SK-N-SH treated with all-trans-retinoic acid at 6 μM for 48 hours (cell line): ENCODE measurements around the gene ACTL7B.

Experiments
- ATAC-seq: fragments of 200-7000 bp; cut with Tn5 transposase; 3 replicates; pipeline ENCODE4 v1.9.1; 2020; ENCODE audit warnings: mild to moderate bottlenecking, moderate library complexity
- CREB5 ChIP-seq: fragments of 250-450 bp; sonication (Bioruptor Pico); IDR thresholded peaks from 2 replicates; pipeline ENCODE4 v1.5.1; 2020; ENCODE audit warnings: low read depth, mild to moderate bottlenecking, moderate library complexity
- CSDC2 ChIP-seq: fragments of 250-450 bp; sonication (Bioruptor Pico); IDR thresholded peaks from 2 replicates; pipeline ENCODE4 v1.5.0; 2020; ENCODE audit warnings: mild to moderate bottlenecking, moderate library complexity
- CSRNP3 ChIP-seq: fragments of 250-450 bp; sonication (Bioruptor Pico); IDR thresholded peaks from 2 replicates; pipeline ENCODE4 v1.5.1; 2021; ENCODE audit warnings: mild to moderate bottlenecking, moderate library complexity
- ESRRG ChIP-seq: fragments of 250-450 bp; sonication (Bioruptor Pico); IDR thresholded peaks from 2 replicates; pipeline ENCODE4 v1.6.1; 2021; ENCODE audit warnings: mild to moderate bottlenecking
- ISL1 ChIP-seq: fragments of 250-450 bp; sonication (Bioruptor Pico); IDR thresholded peaks from 2 replicates; pipeline ENCODE4 v2.1.2; 2022; ENCODE audit warnings: mild to moderate bottlenecking, moderate library complexity
- OSR1 ChIP-seq: fragments of 250-450 bp; sonication (Bioruptor Pico); IDR thresholded peaks from 2 replicates; pipeline ENCODE4 v1.8.0; 2022; ENCODE audit warnings: moderate library complexity, mild to moderate bottlenecking, inconsistent platforms
- PATZ1 ChIP-seq: fragments of 250-450 bp; sonication (Bioruptor Pico); IDR thresholded peaks from 2 replicates; pipeline ENCODE4 v1.8.0; 2020; ENCODE audit warnings: mild to moderate bottlenecking, moderate library complexity, borderline replicate concordance
- POU6F1 ChIP-seq: fragments of 250-450 bp; sonication (Bioruptor Pico); IDR thresholded peaks from 2 replicates; pipeline ENCODE4 v1.8.0; 2021; ENCODE audit warnings: low read depth, mild to moderate bottlenecking, moderate library complexity, borderline replicate concordance
- PPARA ChIP-seq: fragments of 250-450 bp; sonication (Bioruptor Pico); IDR thresholded peaks from 2 replicates; pipeline ENCODE4 v1.5.0; 2020; ENCODE audit warnings: mild to moderate bottlenecking, borderline replicate concordance
- RARB ChIP-seq: fragments of 250-450 bp; sonication (Bioruptor Pico); IDR thresholded peaks from 2 replicates; pipeline ENCODE4 v1.8.0; 2021; ENCODE audit warnings: mild to moderate bottlenecking, moderate library complexity
- TCF4 ChIP-seq: fragments of 250-450 bp; sonication (Bioruptor Pico); IDR thresholded peaks from 2 replicates; pipeline ENCODE4 v1.8.0; 2021; ENCODE audit warnings: mild to moderate bottlenecking, moderate library complexity, borderline replicate concordance
- TOX ChIP-seq: fragments of 250-450 bp; sonication (Bioruptor Pico); IDR thresholded peaks from 2 replicates; pipeline ENCODE4 v1.8.0; 2021; ENCODE audit warnings: mild to moderate bottlenecking, moderate library complexity, borderline replicate concordance
- TSHZ2 ChIP-seq: fragments of 250-450 bp; sonication (Bioruptor Pico); IDR thresholded peaks from 2 replicates; pipeline ENCODE4 v1.5.0; 2020; ENCODE audit warnings: mild to moderate bottlenecking, moderate library complexity
- ZFP3 ChIP-seq: fragments of 250-450 bp; sonication (Bioruptor Pico); IDR thresholded peaks from 2 replicates; pipeline ENCODE4 v1.5.0; 2020; ENCODE audit warnings: mild to moderate bottlenecking, moderate library complexity
- ZFP30 ChIP-seq: fragments of 450-650 bp; formaldehyde crosslinking; IDR thresholded peaks from 2 replicates; pipeline ENCODE4 v1.5.0; 2022; ENCODE audit warnings: mild to moderate bottlenecking, moderate library complexity
- ZNF565 ChIP-seq: fragments of 450-650 bp; formaldehyde crosslinking; conservative IDR thresholded peaks from 2 replicates; pipeline ENCODE4 v1.5.0; 2020; ENCODE audit warnings: low read depth, mild to moderate bottlenecking, moderate library complexity
- ZNF8 ChIP-seq: fragments of 450-650 bp; formaldehyde crosslinking; IDR thresholded peaks from 2 replicates; pipeline ENCODE4 v1.5.0; 2020; ENCODE audit warnings: mild to moderate bottlenecking, moderate library complexity

The ACTL7B gene

GRCh38 chr9:108813951-108814601 is 41.7 kb downstream of the ACTL7B start:
- TF ChIP-seq RARB (CRISPR knock-in tag) (no peak), TOX (CRISPR knock-in tag) (no peak), OSR1 (CRISPR knock-in tag) (no peak), ISL1 (CRISPR knock-in tag) (no peak), ESRRG (CRISPR knock-in tag) (no peak), ZNF565 (CRISPR knock-in tag) (no peak), PATZ1 (no peak), CSRNP3 (CRISPR knock-in tag) (no peak), CREB5 (no peak), ZFP3 (CRISPR knock-in tag) (no peak), PPARA (CRISPR knock-in tag) (no peak), POU6F1 (no peak), CSDC2 (CRISPR knock-in tag) (no peak), ZNF8 (CRISPR knock-in tag) (no peak)
- ATAC-seq, result no peak; the same call in 2 of the 3 replicates

GRCh38 chr9:108812396-108813025 is 43.3 kb downstream of the ACTL7B start:
- TF ChIP-seq ISL1 (CRISPR knock-in tag) (no peak), PATZ1 (no peak), CSDC2 (CRISPR knock-in tag) (no peak), PPARA (CRISPR knock-in tag) (no peak), ZFP3 (CRISPR knock-in tag) (no peak), TOX (CRISPR knock-in tag) (no peak), TCF4 (CRISPR knock-in tag) (no peak), ZFP30 (CRISPR knock-in tag) (no peak), ZNF565 (CRISPR knock-in tag) (no peak), TSHZ2 (CRISPR knock-in tag) (no peak), POU6F1 (no peak)
- TF ChIP-seq, all 23 proteins: peak for 0
- no peak for ATAC-seq
